ENCODE measurements around the gene CYBB.

Gene CYBB

DNA sequence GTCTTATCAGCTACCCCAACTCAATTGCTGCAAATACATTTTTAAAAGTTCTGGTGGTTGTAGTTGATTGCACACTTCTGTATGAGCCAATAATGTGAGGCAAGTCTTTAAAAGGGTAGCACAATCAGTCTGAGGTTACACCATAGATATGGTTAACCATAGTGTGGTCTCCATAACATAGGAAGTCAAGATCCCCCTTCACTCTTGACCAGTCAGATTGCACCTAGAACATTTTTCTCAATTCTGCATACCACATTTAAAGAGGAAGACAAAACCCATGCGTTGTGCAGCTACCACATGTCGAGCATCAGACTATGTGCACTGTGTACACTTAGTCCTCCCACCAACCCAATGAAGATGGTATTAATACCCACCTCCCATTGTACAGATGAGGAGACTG is 26.5 kb upstream of the CYBB start:
- H3K4me3 ChIP-seq (ENCODE audit: low read length), result no peak overlapping the region
- TF ChIP-seq, protein P1, sequence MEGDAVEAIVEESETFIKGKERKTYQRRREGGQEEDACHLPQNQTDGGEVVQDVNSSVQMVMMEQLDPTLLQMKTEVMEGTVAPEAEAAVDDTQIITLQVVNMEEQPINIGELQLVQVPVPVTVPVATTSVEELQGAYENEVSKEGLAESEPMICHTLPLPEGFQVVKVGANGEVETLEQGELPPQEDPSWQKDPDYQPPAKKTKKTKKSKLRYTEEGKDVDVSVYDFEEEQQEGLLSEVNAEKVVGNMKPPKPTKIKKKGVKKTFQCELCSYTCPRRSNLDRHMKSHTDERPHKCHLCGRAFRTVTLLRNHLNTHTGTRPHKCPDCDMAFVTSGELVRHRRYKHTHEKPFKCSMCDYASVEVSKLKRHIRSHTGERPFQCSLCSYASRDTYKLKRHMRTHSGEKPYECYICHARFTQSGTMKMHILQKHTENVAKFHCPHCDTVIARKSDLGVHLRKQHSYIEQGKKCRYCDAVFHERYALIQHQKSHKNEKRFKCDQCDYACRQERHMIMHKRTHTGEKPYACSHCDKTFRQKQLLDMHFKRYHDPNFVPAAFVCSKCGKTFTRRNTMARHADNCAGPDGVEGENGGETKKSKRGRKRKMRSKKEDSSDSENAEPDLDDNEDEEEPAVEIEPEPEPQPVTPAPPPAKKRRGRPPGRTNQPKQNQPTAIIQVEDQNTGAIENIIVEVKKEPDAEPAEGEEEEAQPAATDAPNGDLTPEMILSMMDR (conservative IDR thresholded peaks at IDR 0.05; ENCODE audit: low read length), result no peak
- no peak for DNase-seq (ENCODE audit: low read depth)

DNA sequence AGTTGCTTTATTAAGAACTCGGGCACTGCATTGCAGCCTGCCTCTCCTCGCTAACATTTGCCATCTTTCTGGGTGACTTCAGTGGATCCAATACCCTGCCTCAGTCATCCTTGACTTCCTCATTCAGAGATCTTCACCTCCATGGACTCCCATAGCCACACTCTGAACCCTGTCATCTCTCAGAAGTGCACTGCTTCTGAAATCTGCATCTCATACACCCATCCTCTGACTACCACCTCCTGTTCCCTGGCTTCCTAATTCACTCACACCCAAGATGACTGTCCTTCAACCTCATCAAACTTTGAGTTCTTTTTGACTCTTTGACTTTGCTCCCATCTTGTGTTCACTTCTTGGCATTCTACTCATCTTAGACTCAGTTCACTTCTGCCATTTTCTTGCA is 25.3 kb upstream of the CYBB start:
- TF ChIP-seq, protein P1 (conservative IDR thresholded peaks at IDR 0.05; ENCODE audit: low read length), result no peak
- DNase-seq (ENCODE audit: low read depth), result no peak
- no peak overlapping the region for H3K4me3 ChIP-seq (ENCODE audit: low read length)

DNA sequence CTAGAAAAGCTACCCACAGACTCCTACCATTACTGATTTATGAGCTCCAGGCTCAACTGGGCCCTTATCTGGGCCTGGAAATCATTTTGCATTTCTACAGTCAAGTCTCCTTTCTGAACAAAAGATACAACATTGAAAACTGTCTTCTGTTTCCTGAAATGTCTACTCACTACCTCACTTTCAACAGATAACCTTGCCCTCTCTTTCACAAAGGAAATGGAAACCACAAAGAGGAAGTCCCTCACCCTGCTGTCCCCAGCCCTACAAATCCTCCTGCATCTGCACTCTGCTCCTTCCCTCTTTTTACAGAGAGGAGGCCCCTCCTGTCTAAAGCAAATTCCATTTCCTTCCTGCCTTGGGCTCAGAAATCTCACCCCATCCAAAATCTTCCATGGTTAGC is 24.8 kb upstream of the CYBB start:
- TF ChIP-seq, protein P1 (conservative IDR thresholded peaks at IDR 0.05; ENCODE audit: low read length), result no peak
- DNase-seq (ENCODE audit: low read depth), result no peak
- H3K4me3 ChIP-seq (ENCODE audit: low read length), result no peak overlapping the region

DNA sequence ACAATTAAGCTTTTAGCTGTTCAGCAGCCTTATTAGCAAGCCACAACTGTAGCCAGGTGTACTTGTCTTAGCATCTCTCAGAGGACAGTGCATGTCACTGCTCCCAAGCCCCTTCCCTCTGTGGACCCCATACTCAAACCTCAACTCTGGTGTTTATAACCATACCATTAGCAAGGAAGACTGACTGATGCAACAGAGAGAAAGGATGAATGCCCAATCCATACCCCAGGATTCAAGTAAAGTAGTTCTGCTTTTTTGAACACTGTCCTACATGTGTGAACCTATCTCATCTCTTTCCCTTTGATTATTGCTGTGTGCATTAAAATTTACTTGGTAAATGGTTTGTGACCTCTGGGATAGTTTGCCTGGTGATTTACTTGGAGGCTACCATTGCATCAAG is 22.8 kb upstream of the CYBB start:
- H3K4me3 ChIP-seq (ENCODE audit: low read length), result no peak overlapping the region
- TF ChIP-seq, protein P1 (conservative IDR thresholded peaks at IDR 0.05; ENCODE audit: low read length), result no peak
- DNase-seq (ENCODE audit: low read depth), result no peak

DNA sequence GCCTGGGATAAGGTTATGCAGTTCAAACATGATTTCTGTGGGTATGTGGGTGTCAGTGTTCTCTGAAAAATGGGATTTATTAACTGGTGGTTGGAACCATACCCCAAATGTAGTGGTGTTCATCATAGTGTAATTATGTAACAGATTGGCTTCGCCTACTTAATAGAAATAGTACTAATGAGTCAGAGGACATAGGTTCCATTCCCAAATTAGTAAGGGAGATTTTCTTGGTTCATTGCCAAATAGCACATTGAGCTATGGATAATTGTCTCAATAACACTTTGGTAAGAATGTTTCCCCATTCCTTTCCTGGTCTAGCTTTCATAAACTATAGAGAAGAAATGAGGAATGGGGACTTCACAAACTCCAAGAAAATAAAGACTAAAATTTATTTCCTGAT is 20.5 kb upstream of the CYBB start:
- no peak overlapping the region for H3K4me3 ChIP-seq (ENCODE audit: low read length)
- DNase-seq (ENCODE audit: low read depth), result no peak
- TF ChIP-seq, protein P1 (conservative IDR thresholded peaks at IDR 0.05; ENCODE audit: low read length), result no peak

DNA sequence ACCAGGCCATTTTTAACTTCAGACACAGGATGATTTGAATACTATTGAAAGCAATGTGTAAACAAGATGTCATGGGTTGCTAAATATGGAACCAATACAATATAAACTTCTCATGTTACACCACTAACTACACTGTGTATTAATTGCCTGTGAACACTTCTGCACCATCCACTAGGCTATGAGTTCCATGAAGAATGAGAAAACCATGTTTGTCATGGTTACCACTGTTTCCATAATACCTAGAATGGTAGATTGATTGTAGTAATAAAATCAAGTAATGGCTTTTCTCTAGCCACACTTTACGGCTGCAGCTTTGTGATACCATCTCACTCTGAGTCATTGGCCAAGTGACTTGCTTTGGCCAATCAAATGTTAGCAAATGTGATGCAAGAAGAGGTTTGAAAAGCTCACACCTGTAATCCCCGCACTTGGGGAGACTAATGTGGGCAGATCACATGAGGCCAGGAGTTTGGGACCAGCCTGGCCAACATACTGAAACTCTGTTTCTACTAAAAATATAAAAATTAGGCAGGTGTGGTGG is 19.9 kb upstream of the CYBB start:
- TF ChIP-seq, protein P1 (conservative IDR thresholded peaks at IDR 0.05; ENCODE audit: low read length), result no peak

DNA sequence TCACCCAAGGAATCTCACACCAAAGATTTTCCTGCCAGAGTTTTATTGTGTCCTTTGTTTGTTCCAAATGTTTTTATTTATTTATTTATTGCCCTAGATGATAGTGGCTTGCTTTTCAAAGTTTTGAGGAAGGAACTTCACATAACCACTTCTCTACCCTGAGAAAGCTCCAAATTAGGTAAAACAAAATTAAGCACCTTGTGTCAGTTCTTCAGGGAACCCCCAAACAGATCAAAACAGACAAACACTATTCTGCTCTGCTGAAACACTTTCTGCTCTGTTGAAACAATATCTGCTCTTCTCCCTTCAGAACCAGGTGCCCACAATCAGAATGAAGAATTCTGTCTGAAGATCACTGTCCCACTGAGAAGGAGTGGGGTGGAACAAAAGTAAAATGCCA is 16.5 kb upstream of the CYBB start:
- no peak overlapping the region for H3K4me3 ChIP-seq (ENCODE audit: low read length)
- DNase-seq (ENCODE audit: low read depth), result no peak
- TF ChIP-seq, protein P1 (conservative IDR thresholded peaks at IDR 0.05; ENCODE audit: low read length), result no peak

More for the DNA sequence above, 19.9 kb upstream of the CYBB start:
- no peak for DNase-seq (ENCODE audit: low read depth)
- H3K4me3 ChIP-seq (ENCODE audit: low read length), result no peak overlapping the region

Measured in AG10803 (cell line).